ENCODE measurements around the gene LDLRAD3.

LDLRAD3 gene

GRCh38 chr11:36240173-36240572 lies 296.3 kb downstream of the LDLRAD3 start:
- DNase-seq (ENCODE audit: low read depth): no peak

DNA sequence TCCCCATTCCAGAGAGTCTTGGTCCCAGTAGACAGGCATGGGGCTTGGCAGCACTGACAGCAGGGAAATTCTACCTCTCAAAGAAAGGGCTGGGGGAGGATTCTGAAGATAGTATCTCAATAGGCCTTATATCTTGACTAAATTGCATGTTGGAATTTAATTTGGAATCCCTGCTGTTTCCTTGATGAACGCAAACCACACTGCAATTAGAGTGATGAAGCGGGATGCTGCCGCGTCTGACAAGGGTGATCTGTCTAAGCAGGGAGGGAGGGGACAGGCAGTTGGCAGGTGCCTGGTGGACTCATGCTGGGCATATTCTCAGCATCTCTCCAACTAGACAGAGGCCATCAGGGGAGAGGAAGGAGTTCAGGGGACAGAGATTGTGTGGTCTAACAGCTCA lies 296.9 kb downstream of the LDLRAD3 start:
- DNase-seq (ENCODE audit: low read depth): no peak

DNA sequence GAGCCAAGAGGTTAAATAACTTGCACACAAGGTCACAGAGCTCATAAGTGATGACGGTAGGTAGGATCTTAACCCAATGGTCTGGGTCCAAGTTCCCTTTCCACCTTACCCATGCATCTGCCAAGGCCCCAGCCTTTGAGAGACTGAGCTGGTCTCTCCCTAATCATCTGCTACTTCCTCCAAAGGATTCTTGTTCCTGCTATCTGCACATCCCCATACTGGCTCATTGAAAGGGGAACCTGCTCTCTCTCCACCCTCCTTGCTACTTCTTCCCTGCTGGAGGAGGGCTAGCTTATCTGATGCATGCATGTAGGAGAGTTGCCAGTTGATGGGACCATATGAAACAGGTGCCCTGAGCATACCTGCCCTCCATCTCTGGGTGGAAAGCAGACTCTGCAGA lies 297.6 kb downstream of the LDLRAD3 start:
- DNase-seq (ENCODE audit: low read depth): no peak

GRCh38 chr11:36243641-36244040 lies 299.8 kb downstream of the LDLRAD3 start:
- DNase-seq (ENCODE audit: low read depth): no peak

DNA sequence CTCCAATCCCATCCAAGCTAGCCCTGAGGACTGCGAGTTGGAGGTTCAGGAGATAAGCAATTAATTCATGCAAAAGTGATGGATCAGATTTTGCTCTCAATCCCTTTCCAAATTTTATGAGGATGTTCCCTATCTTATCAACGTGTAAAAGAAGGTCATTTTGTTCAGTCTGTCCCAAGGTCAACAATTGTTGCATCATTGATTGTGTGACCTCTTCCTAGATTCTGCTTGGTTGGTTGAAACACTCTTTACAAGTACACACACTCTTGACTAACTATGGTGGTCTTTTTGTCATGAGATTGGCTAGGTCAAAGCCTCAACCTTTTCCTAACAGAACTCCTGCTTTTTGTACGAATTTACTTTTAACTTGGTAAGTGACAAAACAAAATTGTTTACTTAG lies 303.6 kb downstream of the LDLRAD3 start:
- no peak for DNase-seq (ENCODE audit: low read depth)

GRCh38 chr11:36248436-36248835 lies 304.6 kb downstream of the LDLRAD3 start:
- DNase-seq (ENCODE audit: low read depth): no peak

- no peak for DNase-seq (ENCODE audit: low read depth)
Measured at GRCh38 chr11:36249246-36249645, 305.4 kb downstream of the LDLRAD3 start.

DNA sequence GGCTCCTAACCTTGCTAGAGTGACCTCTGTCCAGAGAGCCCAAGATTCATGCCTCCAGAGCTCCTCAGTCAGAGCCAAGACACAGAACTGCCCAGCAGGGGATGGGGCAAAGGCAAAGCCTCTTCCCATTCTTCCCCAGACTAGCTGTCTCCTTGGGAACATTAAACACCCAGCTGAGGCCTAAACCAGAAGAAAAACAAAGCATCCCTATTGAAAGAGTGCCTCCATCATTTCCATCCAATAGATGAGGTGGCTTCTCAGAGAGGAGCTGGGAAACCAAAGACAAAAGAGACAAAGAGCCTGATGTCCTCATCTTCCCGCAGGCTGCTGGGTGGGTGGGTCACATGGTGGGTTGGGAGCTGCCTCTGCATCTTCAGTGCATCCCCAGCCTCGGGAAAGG lies 308.0 kb downstream of the LDLRAD3 start:
- no peak for DNase-seq (ENCODE audit: low read depth)

- no peak for DNase-seq (ENCODE audit: low read depth)
Measured at GRCh38 chr11:36253238-36253637, 309.4 kb downstream of the LDLRAD3 start.

DNA sequence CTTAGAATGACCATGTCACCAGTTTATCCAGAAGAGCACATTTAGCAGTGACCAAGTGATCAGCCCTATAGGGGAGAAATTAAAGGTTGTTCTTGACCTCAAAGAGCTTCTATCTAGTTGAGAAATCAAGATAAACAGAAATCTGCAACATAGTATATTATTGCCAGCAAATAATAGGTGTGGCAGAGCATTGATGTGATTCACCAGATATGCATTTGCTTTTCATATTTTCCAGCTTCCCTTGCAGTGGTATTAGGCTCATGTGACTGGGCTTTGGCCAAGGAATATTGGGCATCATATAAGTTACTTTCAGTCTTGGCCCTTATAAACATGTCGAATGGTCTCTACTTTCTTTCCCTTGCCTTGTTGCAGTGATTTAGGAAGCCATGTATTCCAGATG lies 310.9 kb downstream of the LDLRAD3 start:
- DNase-seq (ENCODE audit: low read depth): no peak

- no peak for DNase-seq (ENCODE audit: low read depth)
Measured at GRCh38 chr11:36257351-36257750, 313.5 kb downstream of the LDLRAD3 start.

DNA sequence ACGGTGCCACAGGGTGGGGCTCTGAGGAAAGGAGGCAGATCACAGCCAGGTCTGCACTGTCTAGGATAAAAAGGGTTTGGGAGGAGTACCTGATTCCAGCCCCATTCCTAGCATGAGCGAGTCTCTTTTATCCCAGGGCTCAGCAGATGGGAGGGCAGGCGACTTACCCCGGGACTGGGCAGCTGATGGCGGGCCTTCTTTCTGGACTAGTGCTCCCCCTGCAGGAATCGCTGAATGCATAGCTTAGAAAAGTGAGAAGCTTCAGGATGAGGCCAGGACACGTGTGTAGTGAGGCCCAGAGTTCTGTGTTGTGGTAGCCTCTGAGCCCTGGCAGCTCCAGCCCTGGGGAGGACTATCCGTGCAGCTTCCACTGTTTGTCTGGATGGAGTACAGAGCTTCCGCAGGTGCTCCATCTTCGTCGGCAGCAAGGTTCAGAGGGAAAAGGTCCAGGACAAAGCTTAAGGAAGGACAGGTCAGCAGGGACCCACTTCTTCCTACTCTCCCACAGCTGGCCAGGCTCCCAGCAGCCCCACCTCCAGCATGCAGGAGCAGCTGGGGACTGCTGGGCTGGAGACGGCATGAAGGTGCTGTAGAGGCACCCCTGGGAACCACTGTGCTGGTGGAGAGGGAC lies 315.0 kb downstream of the LDLRAD3 start:
- DNase-seq (ENCODE audit: low read depth): no peak

- no peak for DNase-seq (ENCODE audit: low read depth)
Measured at GRCh38 chr11:36261094-36261493, 317.2 kb downstream of the LDLRAD3 start.

DNA sequence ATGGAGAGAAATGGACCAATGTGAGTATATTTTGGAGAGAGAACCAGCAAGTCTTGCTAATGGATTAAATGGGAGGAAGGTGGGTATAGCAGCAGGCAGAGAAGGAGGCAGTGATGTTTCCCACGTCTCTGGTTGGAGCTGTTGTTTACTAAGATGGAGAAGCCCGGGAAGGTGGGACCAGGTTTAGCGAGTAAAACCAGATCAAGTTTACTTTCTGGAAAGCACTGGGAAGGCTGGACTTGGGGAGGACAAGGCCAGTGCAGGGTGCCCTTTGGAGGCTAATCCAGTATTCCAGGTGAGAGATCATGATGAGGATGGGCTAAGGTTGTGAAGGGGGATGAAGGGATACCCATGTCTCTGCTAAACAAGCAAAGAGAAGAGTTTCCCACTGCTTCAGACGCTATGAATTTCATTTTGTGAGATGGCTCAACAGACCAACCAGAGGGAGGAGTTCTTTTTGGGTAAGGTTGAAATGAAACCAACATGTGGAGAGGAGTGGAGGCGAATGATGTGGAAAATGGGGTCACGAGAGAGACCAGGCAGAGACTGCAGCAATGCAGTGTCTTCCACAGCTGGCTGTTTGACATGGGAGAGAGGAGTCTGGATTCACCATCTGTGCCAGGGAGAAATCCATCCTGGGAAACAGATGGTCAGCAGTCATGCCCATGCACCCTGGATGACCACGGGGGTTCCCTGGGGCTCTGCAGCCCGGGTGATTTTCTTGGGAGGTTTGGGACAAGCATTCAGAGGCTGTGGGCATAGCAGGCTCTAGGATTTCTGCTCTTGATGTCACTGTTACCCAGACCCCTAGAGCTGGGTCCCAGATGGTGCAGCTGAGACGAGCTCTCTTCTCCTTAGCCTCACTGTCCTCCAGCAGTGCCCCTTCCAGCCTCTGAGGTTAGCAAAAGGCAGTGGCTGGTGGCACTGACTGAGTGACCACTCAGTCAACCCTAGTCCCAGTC lies 320.4 kb downstream of the LDLRAD3 start:
- DNase-seq (ENCODE audit: low read depth): no peak

- DNase-seq (ENCODE audit: low read depth): no peak
Measured at GRCh38 chr11:36264973-36265344, 321.1 kb downstream of the LDLRAD3 start.

GRCh38 chr11:36265793-36266628 lies 322.1 kb downstream of the LDLRAD3 start:
- DNase-seq (ENCODE audit: low read depth): no peak

GRCh38 chr11:36266767-36267166 lies 322.9 kb downstream of the LDLRAD3 start:
- DNase-seq (ENCODE audit: low read depth): no peak

- no peak for DNase-seq (ENCODE audit: low read depth)
Measured at GRCh38 chr11:36268337-36268985, 324.6 kb downstream of the LDLRAD3 start.

GRCh38 chr11:36270701-36271100 lies 326.8 kb downstream of the LDLRAD3 start:
- no peak for DNase-seq (ENCODE audit: low read depth)

GRCh38 chr11:36271794-36272407 lies 328.0 kb downstream of the LDLRAD3 start:
- DNase-seq (ENCODE audit: low read depth): no peak

DNA sequence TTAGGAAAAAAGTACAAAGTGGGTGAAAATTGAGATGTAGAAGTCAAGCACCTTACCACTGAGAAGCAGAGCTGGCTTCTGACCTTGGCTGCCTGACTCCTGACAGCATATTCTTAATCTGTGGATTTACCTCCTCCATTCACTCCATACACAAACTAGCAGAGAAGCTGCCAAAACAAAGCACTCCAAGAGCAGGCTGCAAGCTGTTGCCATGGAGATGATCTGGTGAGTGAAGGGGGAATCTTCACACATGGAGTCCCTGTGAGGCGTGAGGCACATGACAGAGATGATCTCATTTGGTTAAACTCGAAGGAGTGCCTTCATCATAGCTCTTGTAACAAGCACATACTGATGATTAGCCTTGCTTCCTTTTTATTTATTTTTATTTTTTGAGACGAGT lies 329.2 kb downstream of the LDLRAD3 start:
- no peak for DNase-seq (ENCODE audit: low read depth)

DNA sequence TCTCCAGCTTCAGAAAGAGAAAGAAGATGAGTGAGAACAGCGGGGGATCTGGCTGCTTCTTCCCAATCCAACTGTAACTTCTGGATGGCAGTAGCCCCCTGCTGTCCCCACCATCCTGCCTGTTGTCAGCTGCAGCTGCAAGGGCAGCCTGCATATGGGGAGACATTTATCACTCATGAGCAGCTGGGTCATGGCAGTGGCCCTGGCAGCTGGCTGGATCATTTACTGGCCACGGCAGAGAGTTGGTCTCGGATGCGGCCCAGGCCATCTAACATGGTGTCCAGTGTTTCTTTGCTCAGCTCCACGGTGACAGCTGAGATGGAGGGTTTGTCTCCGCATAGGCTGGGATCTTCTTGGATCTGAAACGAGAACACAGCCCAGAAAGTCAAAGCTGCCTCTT lies 330.6 kb downstream of the LDLRAD3 start:
- DNase-seq (ENCODE audit: low read depth): no peak
